Jurkat, Clone E6-1 (cell line): ENCODE measurements around the gene TAF15.

ENCODE experiments used
- DNase-seq: peaks from one replicate; pipeline ENCODE4 v3.0.0-alpha.2; 2011; ENCODE audit warnings: low read depth, low spot score
- H3K4me3 ChIP-seq: 2 replicates; pipeline ENCODE4 v1.5.1; 2011; ENCODE audit warnings: mild to moderate bottlenecking, low read length, control low read depth, moderate library complexity

Gene TAF15

GRCh38 chr17:35864853-35865252, 55.6 kb downstream of the TAF15 start:
- H3K4me3 ChIP-seq = no peak overlapping the region
- DNase-seq = peak; percentile 19

DNA sequence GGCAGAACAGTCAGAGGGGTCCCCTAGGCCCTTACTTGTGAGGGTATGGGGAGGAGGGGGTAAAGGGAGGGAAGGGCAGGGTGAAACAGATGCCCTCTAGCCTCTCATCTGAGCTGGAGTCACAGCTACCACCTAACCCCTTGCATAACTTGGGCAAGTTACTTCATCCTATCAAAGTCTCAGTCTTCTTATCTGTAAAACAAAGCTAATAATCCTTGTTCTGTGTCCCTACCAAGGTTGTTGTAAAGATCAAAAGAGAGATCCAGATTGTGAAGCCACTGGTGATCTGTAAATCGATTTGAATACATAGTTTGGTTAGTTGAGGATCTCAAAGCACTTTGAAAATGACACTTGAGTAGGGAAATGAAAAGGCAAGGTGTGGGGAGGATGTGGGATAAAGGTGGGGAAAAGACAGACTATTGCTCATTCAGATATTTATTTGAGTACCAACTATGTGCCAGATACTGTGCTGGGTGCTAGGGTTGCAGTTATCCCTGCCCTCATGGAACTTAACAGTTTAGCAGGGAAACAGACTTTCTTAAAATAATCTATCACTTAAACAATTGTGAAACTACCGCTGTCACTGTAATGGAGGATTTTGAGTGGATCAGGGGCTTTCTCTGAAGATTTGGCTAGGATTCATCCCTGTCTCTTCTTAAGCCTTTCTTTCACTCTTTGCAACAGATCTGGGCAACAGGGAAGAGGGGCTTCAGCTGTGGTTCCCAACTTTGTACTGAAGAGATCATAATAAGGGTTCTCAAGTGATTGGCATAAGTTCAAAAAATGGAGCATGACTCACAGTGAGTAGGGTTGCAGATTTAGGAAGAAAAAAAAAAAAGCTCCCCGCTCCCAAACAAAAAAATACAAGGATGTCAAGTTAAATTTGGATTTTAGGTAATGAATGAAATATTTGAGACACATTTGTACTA, 56.4 kb downstream of the TAF15 start:
- no peak overlapping the region for H3K4me3 ChIP-seq
- no peak for DNase-seq

DNA sequence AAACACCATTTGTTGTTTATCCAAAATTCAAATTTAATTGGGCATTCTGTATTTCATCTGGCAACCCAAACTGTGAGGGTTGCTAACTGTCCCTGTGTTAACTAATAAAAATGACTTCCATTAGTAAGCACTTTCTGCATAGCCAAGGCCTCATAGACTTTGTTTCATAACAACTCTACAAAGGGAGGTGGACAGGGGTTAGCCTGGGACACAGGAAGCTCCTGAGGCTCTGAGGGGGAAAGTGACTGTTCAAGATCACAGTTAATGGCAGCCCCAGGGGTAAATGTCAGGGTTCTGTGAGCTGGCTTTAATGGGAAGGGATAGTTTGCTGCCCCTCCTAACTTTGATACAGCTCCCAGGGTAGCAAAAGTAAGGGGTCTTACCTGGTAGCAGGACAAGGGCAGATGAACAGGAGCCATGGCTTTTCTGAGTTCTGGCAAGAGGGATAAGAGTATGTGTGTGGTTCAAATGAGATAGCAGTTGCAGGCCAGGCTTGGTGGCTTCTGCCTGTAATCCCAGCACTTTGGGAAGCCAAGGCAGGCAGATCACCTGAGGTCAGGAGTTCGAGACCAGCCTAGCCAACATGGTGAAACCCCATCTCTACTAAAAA, 57.2 kb downstream of the TAF15 start:
- DNase-seq = no peak
- H3K4me3 ChIP-seq = no peak overlapping the region

GRCh38 chr17:35867574-35867973, 58.3 kb downstream of the TAF15 start:
- DNase-seq = no peak
- no peak overlapping the region for H3K4me3 ChIP-seq

DNA sequence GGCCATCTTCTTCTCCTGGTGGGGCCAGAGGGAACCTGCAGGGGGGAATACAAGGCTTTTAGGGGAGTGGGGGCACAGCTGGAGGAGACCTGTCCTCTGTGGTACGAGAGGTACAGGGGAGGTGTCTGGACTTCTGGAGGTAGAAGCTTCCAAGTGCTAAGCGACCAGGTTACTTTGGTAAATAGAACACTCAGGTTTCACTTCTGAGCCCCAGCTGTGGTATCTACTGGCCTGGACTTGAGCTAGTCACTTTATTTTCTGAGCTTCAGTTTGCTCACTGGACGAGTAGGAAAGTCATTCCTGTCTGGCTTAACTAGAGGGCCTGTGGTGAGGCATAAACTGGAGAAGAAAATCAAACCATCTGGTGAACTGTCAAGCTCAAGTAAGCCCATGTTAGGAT, 59.5 kb downstream of the TAF15 start, which contains the start of gene HEATR9:
Gene HEATR9 (minus strand): TSS at position 155 of the 400 bp plus-strand sequence. CDS start 149 bp downstream, at position 6.
- no peak within 1 kb of the TSS for H3K4me3 ChIP-seq
- DNase-seq = no peak

DNA sequence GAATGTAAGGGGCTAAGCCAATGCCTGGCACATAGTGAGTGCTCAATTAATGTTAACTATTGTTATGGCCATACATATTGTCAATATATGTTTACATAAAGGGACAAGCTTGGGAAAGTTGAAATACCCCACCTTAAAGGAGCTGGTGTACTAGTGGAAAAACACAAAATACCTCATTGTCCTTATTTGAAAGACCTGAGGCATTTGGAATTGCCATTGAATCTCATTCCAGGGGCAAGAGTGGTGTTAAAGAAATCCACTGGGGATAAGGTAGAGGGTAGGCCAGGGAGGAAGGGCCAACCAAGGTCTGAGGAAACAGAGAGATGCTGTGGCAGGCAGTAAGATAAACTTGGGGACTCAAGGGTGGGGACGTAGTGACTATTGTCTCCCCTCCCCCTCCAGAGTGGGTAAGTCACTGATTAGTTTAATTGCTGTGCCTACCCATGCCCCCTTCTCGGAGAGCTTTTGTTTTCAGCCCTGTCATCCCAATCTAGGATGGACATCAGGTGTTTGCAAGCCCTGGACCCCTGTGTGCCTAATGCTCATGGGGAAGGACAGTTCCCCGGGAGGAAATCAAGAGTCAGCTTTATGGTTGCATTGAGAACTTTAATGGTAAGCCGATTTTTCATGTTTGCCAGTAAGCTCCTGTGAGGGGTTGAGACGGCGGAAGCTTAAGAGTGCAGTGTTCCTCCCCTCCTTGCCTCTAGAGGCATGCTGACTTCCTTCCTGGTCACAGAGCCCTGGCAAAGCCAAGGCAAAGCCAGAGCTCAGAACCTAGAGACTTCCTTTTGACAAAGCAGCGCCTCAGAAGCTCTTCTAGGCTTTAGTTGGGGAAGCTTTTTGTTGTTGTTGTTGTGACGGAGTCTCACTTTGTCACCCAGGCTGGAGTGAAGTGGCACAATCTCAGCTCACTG, 61.9 kb downstream of the TAF15 start:
- peak; percentile 75 for DNase-seq
- H3K4me3 ChIP-seq = no peak overlapping the region

- H3K4me3 ChIP-seq = no peak overlapping the region
- no peak for DNase-seq
These were observed 63.1 kb downstream of the TAF15 start for GRCh38 chr17:35872196-35872980.

- DNase-seq = no peak
- H3K4me3 ChIP-seq = no peak overlapping the region
These were observed 66.0 kb downstream of the TAF15 start for GRCh38 chr17:35875072-35875799.

DNA sequence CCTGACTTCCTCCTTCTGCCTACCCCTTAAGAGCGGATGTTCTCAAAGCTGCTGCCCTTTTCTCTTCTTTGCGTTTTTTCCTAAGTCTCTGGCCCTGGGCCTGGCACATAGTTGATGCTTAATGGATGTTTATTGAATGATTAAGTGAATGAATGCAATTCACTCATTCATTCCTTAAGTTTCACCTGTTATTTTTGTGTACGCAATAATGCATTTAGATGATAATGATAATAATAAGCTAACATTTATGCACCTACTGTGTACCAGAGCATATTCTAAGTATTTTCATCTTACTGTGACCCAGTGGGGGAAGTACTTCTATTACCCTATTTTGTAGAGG, 66.5 kb downstream of the TAF15 start:
- H3K4me3 ChIP-seq = no peak overlapping the region
- no peak for DNase-seq

DNA sequence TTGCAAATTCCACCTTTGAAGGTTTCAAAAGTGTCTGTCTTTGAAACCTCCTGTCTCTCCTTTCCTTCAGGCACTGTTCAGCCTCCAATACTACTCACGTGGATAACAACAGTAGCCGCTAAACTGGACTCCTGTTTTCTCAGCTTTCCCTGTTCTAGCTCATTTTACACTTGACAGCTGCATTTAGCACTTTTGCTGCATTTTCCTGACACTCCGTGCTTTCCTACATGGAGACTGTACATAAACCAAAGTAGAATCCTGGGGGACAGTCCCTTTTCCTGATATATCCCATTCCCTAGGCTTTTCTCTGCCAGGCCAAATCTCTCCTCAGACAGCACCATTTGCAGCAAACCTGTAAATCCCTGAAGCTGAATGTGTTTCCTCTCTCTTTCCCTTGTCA, 67.2 kb downstream of the TAF15 start:
- H3K4me3 ChIP-seq = no peak overlapping the region
- DNase-seq = no peak

GRCh38 chr17:35877345-35878029, 68.2 kb downstream of the TAF15 start:
- DNase-seq = no peak
- H3K4me3 ChIP-seq = no peak overlapping the region

- H3K4me3 ChIP-seq = no peak overlapping the region
- no peak for DNase-seq
These were observed 69.1 kb downstream of the TAF15 start for GRCh38 chr17:35878361-35878760.

DNA sequence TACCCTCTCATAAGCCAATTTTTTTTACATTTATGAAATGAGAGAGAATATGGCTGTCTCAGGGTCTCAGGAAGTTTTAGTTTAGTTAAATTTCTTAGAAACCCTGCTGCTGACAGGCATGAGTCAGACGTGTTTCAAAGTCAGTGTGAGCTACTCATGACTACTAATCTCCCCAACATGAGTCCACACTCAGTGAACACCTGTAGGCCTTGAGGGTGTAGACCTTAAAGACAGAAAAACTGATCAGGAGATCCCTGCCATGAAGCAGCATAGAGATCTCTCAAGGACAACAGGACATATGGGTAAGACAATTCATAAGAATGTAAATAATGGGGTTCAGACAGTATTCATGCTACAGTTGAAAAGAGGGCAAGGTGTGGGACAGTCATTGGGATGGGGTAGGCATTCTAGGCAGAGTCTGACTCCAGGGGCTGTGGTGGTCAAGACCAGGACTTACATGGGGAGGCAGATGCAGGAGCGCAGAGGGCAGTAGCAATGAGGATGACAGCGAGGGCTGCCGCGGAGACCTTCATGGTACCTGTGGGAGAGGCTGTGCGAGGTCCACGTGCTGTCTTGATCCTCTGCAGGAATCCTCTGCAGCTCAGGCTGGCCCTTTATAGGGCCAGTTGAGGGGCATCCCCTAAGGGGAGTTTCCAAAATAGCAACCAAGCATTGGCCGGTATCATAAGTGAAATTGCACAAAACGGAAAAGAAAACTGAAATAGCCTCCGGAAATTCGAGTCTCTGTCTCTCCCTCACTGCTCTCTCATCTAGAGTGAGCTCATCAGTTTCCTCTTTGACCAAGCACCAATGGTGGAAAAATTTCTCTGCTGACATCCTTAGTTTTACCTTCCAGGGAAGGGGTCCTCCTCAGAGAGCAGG, 70.7 kb downstream of the TAF15 start, which contains the start of gene CCL5:
Gene CCL5 (minus strand): TSS at position 588 of the 882 bp plus-strand sequence.
- DNase-seq = no peak
- H3K4me3 ChIP-seq = no peak within 1 kb of the TSS

DNA sequence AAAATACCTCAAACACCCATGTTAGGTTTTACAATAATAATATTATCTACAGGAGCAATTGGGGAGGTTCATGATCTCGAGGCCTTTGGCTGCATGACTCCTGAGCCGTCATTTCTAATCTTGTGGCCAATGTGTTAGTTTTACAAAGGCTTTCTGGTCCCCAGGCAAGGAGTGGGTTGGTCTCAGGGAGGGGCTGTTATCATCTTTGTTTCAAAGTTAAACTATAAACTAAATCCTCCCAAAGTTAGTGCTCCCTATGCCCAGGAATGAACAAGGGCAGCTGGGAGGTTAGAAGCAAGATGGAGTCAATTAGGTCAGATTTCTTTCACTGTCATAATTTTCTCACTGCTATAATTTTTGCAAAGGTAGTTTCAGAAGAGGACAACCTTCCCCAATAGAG, 80.0 kb downstream of the TAF15 start:
- no peak for DNase-seq
- no peak overlapping the region for H3K4me3 ChIP-seq

- no peak overlapping the region for H3K4me3 ChIP-seq
- DNase-seq = no peak
These were observed 80.8 kb downstream of the TAF15 start for GRCh38 chr17:35889818-35890773.

GRCh38 chr17:35890774-35891155, 81.5 kb downstream of the TAF15 start:
- peak; percentile 70 for DNase-seq
- no peak overlapping the region for H3K4me3 ChIP-seq
